Measurements from ENCODE around the gene YJU2. TPM values are rescaled to one million over a fixed set of nuclear protein-coding genes. Genes with fewer than 3 reads are reported as not detected.
"Not testable (repeated sequence)": the region's sequence is repeated elsewhere in the genome, so short reads cannot be mapped to it uniquely, and the experiment has no call there.

YJU2 gene
- total and polyA plus RNA-seq, 4 donors, result 12.5 to 27.0 (median 25.9) TPM

DNA sequence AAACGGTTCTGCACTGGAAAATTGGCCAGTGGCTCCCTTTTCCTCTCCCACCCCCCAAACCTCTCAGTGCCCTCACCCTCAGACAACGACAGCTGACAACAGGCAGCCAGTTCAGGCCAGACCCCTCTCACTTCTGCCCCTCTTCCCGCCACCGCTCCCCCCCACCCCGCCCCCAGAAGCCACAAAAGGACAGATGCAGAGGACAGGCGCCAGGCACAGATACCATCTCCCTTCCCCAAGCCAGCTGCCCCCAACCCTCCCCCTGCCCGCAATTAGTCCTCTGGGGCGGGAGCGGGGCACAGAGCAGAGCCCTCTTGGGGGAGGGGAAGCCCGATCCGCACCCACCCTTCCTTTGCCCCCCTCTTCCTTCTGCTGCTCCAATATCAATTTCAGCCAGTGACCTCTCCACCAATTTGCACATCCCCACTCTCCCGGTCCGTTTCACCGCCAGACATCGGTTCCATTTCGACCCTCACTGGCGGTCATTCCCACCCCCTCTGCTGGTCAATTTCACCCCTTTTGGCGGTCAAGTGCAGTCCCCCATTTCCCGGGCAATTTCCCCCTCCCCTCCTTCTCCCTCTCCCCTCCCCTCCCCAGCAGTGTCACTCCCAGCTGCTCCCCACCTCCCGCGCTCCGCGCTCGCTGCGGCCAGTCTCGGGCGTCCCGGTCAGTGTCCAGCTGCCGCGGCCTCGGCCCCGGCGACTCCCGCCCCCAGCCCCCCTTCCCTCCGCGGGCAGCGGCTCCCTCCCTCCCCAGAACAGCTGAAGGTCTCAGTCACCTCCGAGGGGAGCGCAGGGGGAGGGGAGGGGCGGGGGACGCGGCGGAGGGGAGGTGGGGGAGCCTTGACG is 31.8 kb downstream of the YJU2 start, which contains the start of gene SHD:
Gene SHD (plus strand): TSS at position 848 of the 848 bp plus-strand sequence. CDS start 798 bp downstream, outside the sequence.
- Histone ChIP-seq H3K36me3 (ENCODE audit: control insufficient read depth, insufficient read depth, low read length) (peaks cover 7% of the 10 kb centered on the region), H3K4me3 (ENCODE audit: low read depth, low read length) (peak within 1 kb of the TSS; percentile 42), H3K4me1 (ENCODE audit: control insufficient read depth, insufficient read depth, low read length) (peaks cover 30% of the 10 kb centered on the region), H3K9me3 (ENCODE audit: control insufficient read depth, insufficient read depth, low read length) (no peaks in the 10 kb centered on the region), H3K27ac (ENCODE audit: low read depth, low read length) (peak within 1 kb of the TSS; percentile 25), H3K27me3 (ENCODE audit: control insufficient read depth, insufficient read depth, low read length) (peaks cover 9% of the 10 kb centered on the region)
- WGBS (ENCODE audit: insufficient coverage), result 2% methylated on average over 14 of the region's 44 CpGs
- DNase-seq (ENCODE audit: low read depth in 4 of 6, low spot score in 6 of 6), result peak in 2 of 6 donors; percentile 53 to 71

DNA sequence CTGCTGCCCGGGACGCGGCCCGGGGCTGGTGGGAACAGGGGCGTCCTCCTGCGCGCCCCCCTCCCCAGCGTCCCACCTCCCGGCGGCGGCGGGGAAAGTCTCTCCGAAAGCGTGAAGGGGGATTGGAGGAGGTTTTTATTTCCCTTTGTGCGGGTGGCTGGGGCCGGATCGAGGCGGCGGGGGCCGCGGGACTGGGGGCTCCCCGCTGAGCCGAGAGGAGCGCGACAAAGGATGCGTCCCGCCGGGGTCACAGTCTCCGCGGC is 32.3 kb downstream of the YJU2 start:
- H3K27ac ChIP-seq (ENCODE audit: low read depth, low read length), result no peak overlapping the region
- under 1% methylated on average over 20 of the region's 30 CpGs for WGBS (ENCODE audit: insufficient coverage)
- H3K4me3 ChIP-seq (ENCODE audit: low read depth, low read length), result peak overlapping the region; percentile 42
- H3K4me1 ChIP-seq (ENCODE audit: control insufficient read depth, insufficient read depth, low read length), result peaks cover 30% of the 10 kb centered on the region
- peaks cover 9% of the 10 kb centered on the region for H3K27me3 ChIP-seq (ENCODE audit: control insufficient read depth, insufficient read depth, low read length)
- H3K36me3 ChIP-seq (ENCODE audit: control insufficient read depth, insufficient read depth, low read length), result peaks cover 5% of the 10 kb centered on the region
- no peak for DNase-seq (ENCODE audit: low read depth in 4 of 6, low spot score in 6 of 6)
- no peaks in the 10 kb centered on the region for H3K9me3 ChIP-seq (ENCODE audit: control insufficient read depth, insufficient read depth, low read length)

GRCh38 chr19:4279530-4280422 is 32.9 kb downstream of the YJU2 start:
- Histone ChIP-seq H3K4me1 (ENCODE audit: control insufficient read depth, insufficient read depth, low read length) (peaks cover 30% of the 10 kb centered on the region), H3K27me3 (ENCODE audit: control insufficient read depth, insufficient read depth, low read length) (peaks cover 9% of the 10 kb centered on the region), H3K27ac (ENCODE audit: low read depth, low read length) (no peak overlapping the region), H3K9me3 (ENCODE audit: control insufficient read depth, insufficient read depth, low read length) (no peaks in the 10 kb centered on the region), H3K4me3 (ENCODE audit: low read depth, low read length) (peak overlapping the region; percentile 42), H3K36me3 (ENCODE audit: control insufficient read depth, insufficient read depth, low read length) (peaks cover 9% of the 10 kb centered on the region)
- peak in 1 of 6 donors; percentile 43 for DNase-seq (ENCODE audit: low read depth in 4 of 6, low spot score in 6 of 6)
- 2% methylated on average over 71 of the region's 71 CpGs for WGBS (ENCODE audit: insufficient coverage)

- Histone ChIP-seq H3K4me3 (ENCODE audit: low read depth, low read length) (no peak overlapping the region), H3K4me1 (ENCODE audit: control insufficient read depth, insufficient read depth, low read length) (peaks cover 10% of the 10 kb centered on the region), H3K9me3 (ENCODE audit: control insufficient read depth, insufficient read depth, low read length) (no peaks in the 10 kb centered on the region), H3K27me3 (ENCODE audit: control insufficient read depth, insufficient read depth, low read length) (peaks cover 9% of the 10 kb centered on the region), H3K27ac (ENCODE audit: low read depth, low read length) (no peak overlapping the region), H3K36me3 (ENCODE audit: control insufficient read depth, insufficient read depth, low read length) (peaks cover 13% of the 10 kb centered on the region)
- WGBS (ENCODE audit: insufficient coverage), result 31% methylated on average over 11 of the region's 20 CpGs
- DNase-seq (ENCODE audit: low read depth in 4 of 6, low spot score in 6 of 6), result peak in 1 of 6 donors; percentile 58
These were observed 37.5 kb downstream of the YJU2 start for GRCh38 chr19:4284176-4284958.

DNA sequence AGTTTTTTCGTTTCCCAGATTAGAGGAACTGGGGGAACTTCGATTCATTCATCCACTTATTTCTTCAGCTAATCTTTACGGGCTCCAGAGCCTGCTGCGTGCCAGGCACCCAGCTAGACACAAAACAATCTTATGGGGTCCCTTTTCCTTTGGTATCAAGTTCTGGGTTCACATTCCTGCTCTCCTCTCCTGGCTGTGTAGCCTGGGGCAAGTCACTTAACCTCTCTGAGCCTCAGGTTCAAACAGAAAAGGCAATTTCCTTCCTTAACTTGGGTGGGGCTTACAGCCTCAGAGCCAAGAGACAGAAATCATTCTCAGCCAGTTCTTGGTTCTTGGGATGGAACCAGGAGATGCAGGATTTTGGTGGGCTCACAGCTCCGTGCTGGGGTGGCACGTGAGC is 38.1 kb downstream of the YJU2 start:
- Histone ChIP-seq H3K4me1 (ENCODE audit: control insufficient read depth, insufficient read depth, low read length) (peaks cover 5% of the 10 kb centered on the region), H3K27me3 (ENCODE audit: control insufficient read depth, insufficient read depth, low read length) (peaks cover 4% of the 10 kb centered on the region)

DNA sequence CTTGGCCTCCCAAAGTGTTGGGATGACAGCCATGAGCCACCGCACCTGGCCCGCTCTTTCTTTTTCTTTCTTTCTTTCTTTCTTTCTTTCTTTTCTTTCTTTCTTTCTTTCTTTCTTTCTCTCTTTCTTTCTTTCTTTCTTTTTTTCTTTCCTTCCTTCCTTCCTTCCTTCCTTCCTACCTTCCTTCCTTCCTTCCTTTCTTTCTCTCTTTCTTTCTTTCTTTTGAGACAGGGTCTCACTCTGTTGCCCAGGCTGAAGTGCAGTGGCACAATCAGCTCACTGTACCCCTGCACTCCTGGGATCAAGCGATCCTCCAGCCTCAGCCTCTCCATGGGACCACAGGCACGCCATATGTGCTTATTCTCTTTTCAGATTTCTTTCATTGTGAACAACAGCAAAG is 39.3 kb downstream of the YJU2 start:
- H3K27me3 ChIP-seq (ENCODE audit: control insufficient read depth, insufficient read depth, low read length); DNase-seq (ENCODE audit: low read depth in 4 of 6, low spot score in 6 of 6); H3K27ac ChIP-seq (ENCODE audit: low read depth, low read length); H3K4me3 ChIP-seq (ENCODE audit: low read depth, low read length); H3K4me1 ChIP-seq (ENCODE audit: control insufficient read depth, insufficient read depth, low read length); H3K9me3 ChIP-seq (ENCODE audit: control insufficient read depth, insufficient read depth, low read length): not testable (repeated sequence)
- peaks cover 19% of the 10 kb centered on the region for H3K36me3 ChIP-seq (ENCODE audit: control insufficient read depth, insufficient read depth, low read length)
- 83% methylated on average over 4 of the region's 4 CpGs for WGBS (ENCODE audit: insufficient coverage)

More for the DNA sequence above, 38.1 kb downstream of the YJU2 start:
- no peak overlapping the region for H3K4me3 ChIP-seq (ENCODE audit: low read depth, low read length)
- H3K36me3 ChIP-seq (ENCODE audit: control insufficient read depth, insufficient read depth, low read length), result peaks cover 13% of the 10 kb centered on the region
- H3K9me3 ChIP-seq (ENCODE audit: control insufficient read depth, insufficient read depth, low read length), result no peaks in the 10 kb centered on the region
- no peak overlapping the region for H3K27ac ChIP-seq (ENCODE audit: low read depth, low read length)
- WGBS (ENCODE audit: insufficient coverage), result 79% methylated on average over 5 of the region's 6 CpGs
- DNase-seq (ENCODE audit: low read depth in 4 of 6, low spot score in 6 of 6), result no peak

DNA sequence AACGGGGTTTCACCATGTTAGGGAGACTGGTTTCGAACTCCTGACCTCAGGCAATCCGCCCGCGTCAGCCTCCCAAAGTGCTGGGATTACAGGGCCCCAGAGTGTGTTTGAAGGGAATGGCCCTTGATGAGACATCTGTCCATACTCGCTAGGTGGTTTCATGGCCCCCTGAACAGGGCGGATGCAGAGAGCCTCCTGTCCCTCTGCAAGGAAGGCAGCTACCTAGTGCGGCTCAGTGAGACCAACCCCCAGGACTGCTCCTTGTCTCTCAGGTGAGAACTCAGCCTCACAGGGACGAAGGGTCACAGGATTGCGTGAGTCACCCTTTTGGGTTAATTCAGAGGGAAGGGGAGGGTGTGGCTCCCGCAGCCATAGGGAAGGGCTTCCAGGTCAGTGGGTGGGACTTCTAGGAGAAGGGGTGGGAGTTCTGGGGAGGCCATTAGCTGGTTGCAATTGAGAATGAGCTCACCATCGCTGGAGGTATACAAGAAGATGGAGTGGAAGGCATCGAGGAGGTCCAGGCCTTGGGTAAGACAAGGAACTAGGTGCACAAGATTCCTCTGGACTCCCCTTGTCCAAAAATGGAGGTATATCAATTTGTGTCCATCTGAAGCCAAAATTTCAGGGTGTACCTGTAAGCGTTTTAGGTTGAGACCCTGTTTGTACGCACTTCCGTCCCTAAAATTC is 41.4 kb downstream of the YJU2 start:
- H3K36me3 ChIP-seq (ENCODE audit: control insufficient read depth, insufficient read depth, low read length), result peaks cover 18% of the 10 kb centered on the region
- no peak overlapping the region for H3K4me3 ChIP-seq (ENCODE audit: low read depth, low read length)
- peaks cover 4% of the 10 kb centered on the region for H3K4me1 ChIP-seq (ENCODE audit: control insufficient read depth, insufficient read depth, low read length)
- no peak overlapping the region for H3K27ac ChIP-seq (ENCODE audit: low read depth, low read length)
- no peaks in the 10 kb centered on the region for H3K27me3 ChIP-seq (ENCODE audit: control insufficient read depth, insufficient read depth, low read length)
- DNase-seq (ENCODE audit: low read depth in 4 of 6, low spot score in 6 of 6), result no peak
- H3K9me3 ChIP-seq (ENCODE audit: control insufficient read depth, insufficient read depth, low read length), result no peaks in the 10 kb centered on the region
- WGBS (ENCODE audit: insufficient coverage), result 80% methylated on average over 13 of the region's 16 CpGs

DNA sequence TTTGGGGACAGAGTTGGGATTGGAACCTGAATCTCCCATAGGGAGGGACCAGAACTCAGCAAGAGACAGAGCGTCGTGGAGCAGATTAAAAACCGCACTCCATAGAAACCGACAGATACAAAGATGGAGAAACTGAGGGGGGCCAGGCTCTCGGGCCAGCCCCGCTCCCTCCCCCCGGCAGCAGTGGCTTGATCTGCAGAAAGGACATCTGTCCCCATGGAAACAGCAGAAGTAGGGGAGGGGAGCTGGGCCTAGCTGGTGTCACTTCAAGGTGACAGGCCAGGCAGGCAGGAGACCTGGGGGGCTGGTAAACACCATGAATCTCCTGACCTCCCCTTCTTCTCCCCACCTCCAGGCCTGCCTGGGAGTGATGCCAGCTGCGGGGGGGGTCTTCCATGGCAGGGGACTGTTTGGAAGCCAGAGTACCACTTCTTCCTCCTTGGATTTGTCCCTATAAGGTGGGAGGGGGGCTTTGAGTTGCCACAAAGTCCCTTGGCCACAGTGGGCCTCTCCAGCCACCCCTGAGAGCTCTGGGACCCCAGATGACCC is 44.4 kb downstream of the YJU2 start:
- H3K27ac ChIP-seq (ENCODE audit: low read depth, low read length), result no peak overlapping the region
- H3K9me3 ChIP-seq (ENCODE audit: control insufficient read depth, insufficient read depth, low read length), result no peaks in the 10 kb centered on the region
- H3K27me3 ChIP-seq (ENCODE audit: control insufficient read depth, insufficient read depth, low read length), result no peaks in the 10 kb centered on the region
- H3K36me3 ChIP-seq (ENCODE audit: control insufficient read depth, insufficient read depth, low read length), result peaks cover 9% of the 10 kb centered on the region
- 18% methylated on average over 3 of the region's 8 CpGs for WGBS (ENCODE audit: insufficient coverage)
- H3K4me3 ChIP-seq (ENCODE audit: low read depth, low read length), result no peak overlapping the region
- H3K4me1 ChIP-seq (ENCODE audit: control insufficient read depth, insufficient read depth, low read length), result peaks cover 8% of the 10 kb centered on the region
- DNase-seq (ENCODE audit: low read depth in 4 of 6, low spot score in 6 of 6), result no peak
